Trophoblast cell (in vitro differentiated cells and primary cell): ENCODE results near the gene SGMS1.

ENCODE experiments used
- DNase-seq, 2 donors: peaks; one replicate each; pipeline ENCODE4 v3.0.0-alpha.2; 2016
- H2AFZ ChIP-seq: 2 replicates; pipeline ENCODE4 v1.6.1; 2013; ENCODE audit warnings: low read length, moderate library complexity, mild to moderate bottlenecking; ENCODE audit not compliant: insufficient read depth, poor library complexity
- H2AK5ac ChIP-seq: 2 replicates; pipeline ENCODE4 v1.6.1; 2013; ENCODE audit warnings: mild to moderate bottlenecking, low read length
- H2BK120ac ChIP-seq: 2 replicates; pipeline ENCODE4 v1.6.1; 2013; ENCODE audit warnings: low read length, mild to moderate bottlenecking, moderate library complexity; ENCODE audit not compliant: insufficient read depth, poor library complexity
- H2BK12ac ChIP-seq: 2 replicates; pipeline ENCODE4 v1.6.1; 2013; ENCODE audit warnings: mild to moderate bottlenecking, low read length, moderate library complexity
- H2BK5ac ChIP-seq: 2 replicates; pipeline ENCODE4 v1.6.1; 2013; ENCODE audit warnings: low read length, low read depth, moderate library complexity, mild to moderate bottlenecking; ENCODE audit not compliant: poor library complexity
- H3K14ac ChIP-seq: 2 replicates; pipeline ENCODE4 v1.6.1; 2013; ENCODE audit warnings: mild to moderate bottlenecking, low read length
- H3K18ac ChIP-seq: 2 replicates; pipeline ENCODE4 v1.6.1; 2013; ENCODE audit warnings: mild to moderate bottlenecking, low read length
- H3K23ac ChIP-seq: 2 replicates; pipeline ENCODE4 v1.6.1; 2013; ENCODE audit warnings: low read length
- H3K27ac ChIP-seq: 2 replicates; pipeline ENCODE4 v1.5.1; 2013; ENCODE audit warnings: low read depth, mild to moderate bottlenecking, inconsistent platforms, low read length, moderate library complexity
- H3K27me3 ChIP-seq: 2 replicates; pipeline ENCODE4 v1.6.1; 2013; ENCODE audit warnings: inconsistent platforms, mild to moderate bottlenecking, low read length, moderate library complexity; ENCODE audit not compliant: insufficient read depth
- H3K36me3 ChIP-seq, 2 experiments: 1 replicate in 1 of 2; 2 replicates in 1 of 2; pipeline ENCODE4 v1.6.1; 2013; ENCODE audit warnings: low read length in 2 of 2, mild to moderate bottlenecking in 2 of 2, moderate library complexity in 1 of 2; ENCODE audit not compliant: insufficient read depth in 2 of 2, control insufficient read depth in 1 of 2
- H3K4ac ChIP-seq: 2 replicates; pipeline ENCODE4 v1.6.1; 2013; ENCODE audit warnings: low read depth, mild to moderate bottlenecking, low read length, moderate library complexity
- H3K4me1 ChIP-seq, 2 experiments: 1 replicate in 1 of 2; 2 replicates in 1 of 2; pipeline ENCODE4 v1.6.1; 2013; ENCODE audit warnings: low read length in 2 of 2, mild to moderate bottlenecking in 2 of 2, moderate library complexity in 1 of 2; ENCODE audit not compliant: insufficient read depth in 2 of 2, control insufficient read depth in 1 of 2
- H3K4me2 ChIP-seq: 2 replicates; pipeline ENCODE4 v1.6.1; 2013; ENCODE audit warnings: inconsistent platforms, mild to moderate bottlenecking, low read length, moderate library complexity
- H3K4me3 ChIP-seq: 2 replicates; pipeline ENCODE4 v1.5.1; 2013; ENCODE audit warnings: mild to moderate bottlenecking, low read depth, low read length, inconsistent platforms
- H3K79me1 ChIP-seq: one replicate; pipeline ENCODE4 v1.6.1; 2013; ENCODE audit warnings: low read length
- H3K79me2 ChIP-seq: 2 replicates; pipeline ENCODE4 v1.6.1; 2013; ENCODE audit warnings: low read length, mild to moderate bottlenecking; ENCODE audit not compliant: control insufficient read depth, insufficient read depth, poor library complexity
- H3K9ac ChIP-seq: 2 replicates; pipeline ENCODE4 v1.6.1; 2013; ENCODE audit warnings: mild to moderate bottlenecking, low read length
- H3K9me3 ChIP-seq: 2 replicates; pipeline ENCODE4 v1.6.1; 2013; ENCODE audit warnings: low read depth, mild to moderate bottlenecking, control low read depth, inconsistent platforms, low read length; ENCODE audit not compliant: insufficient read depth
- H4K12ac ChIP-seq: 2 replicates; pipeline ENCODE4 v1.6.1; 2013; ENCODE audit warnings: low read depth, mild to moderate bottlenecking, low read length, moderate library complexity
- H4K8ac ChIP-seq: 2 replicates; pipeline ENCODE4 v1.6.1; 2013; ENCODE audit warnings: low read depth, mild to moderate bottlenecking, low read length, moderate library complexity
- H4K91ac ChIP-seq: one replicate; pipeline ENCODE4 v1.6.1; 2013; ENCODE audit warnings: low read depth, mild to moderate bottlenecking, low read length, moderate library complexity
- WGBS: extraction: QIAGEN DNeasy Blood & Tissue Kit; methylation state at CpG from one replicate; pipeline ENCODE4 v1.1.7; 2013; ENCODE audit warnings: missing lambda C conversion rate; ENCODE audit not compliant: insufficient read length, insufficient coverage; ENCODE audit errors: extremely low coverage; 5-methylcytosine and 5-hydroxymethylcytosine counted together

Gene SGMS1

GRCh38 chr10:50561266-50561665, 62.5 kb downstream of the SGMS1 start:
- Histone ChIP-seq H2BK12ac (no peak overlapping the region), H4K8ac (no peak overlapping the region), H3K27ac (no peak overlapping the region), H2AK5ac (no peak overlapping the region), H2BK5ac (no peak overlapping the region), H3K4me1 (peaks cover 13 to 14% of the 10 kb centered on the region in 2 experiments), H2AFZ (no peak overlapping the region), H3K23ac (no peak overlapping the region), H3K27me3 (no peaks in the 10 kb centered on the region), H3K4me3 (no peak overlapping the region), H3K79me2 (no peaks in the 10 kb centered on the region), H4K12ac (no peak overlapping the region), H3K4ac (no peak overlapping the region), H3K4me2 (no peak overlapping the region), H3K79me1 (peaks cover 3% of the 10 kb centered on the region), H2BK120ac (no peak overlapping the region), H3K14ac (no peak overlapping the region), H4K91ac (no peak overlapping the region), H3K18ac (no peak overlapping the region), H3K9ac (no peak overlapping the region), H3K36me3 (no peaks in the 10 kb centered on the region), H3K9me3 (no peaks in the 10 kb centered on the region)
- DNase-seq = peak in 1 of 2 donors; percentile 73
- WGBS = no CpG with 5 or more reads among the region's 5 CpGs

GRCh38 chr10:50560370-50560769, 63.4 kb downstream of the SGMS1 start:
- Histone ChIP-seq H3K18ac (no peak overlapping the region), H3K4me2 (no peak overlapping the region), H3K4me3 (no peak overlapping the region), H3K36me3 (no peaks in the 10 kb centered on the region), H3K4ac (no peak overlapping the region), H4K91ac (no peak overlapping the region), H3K9me3 (no peaks in the 10 kb centered on the region), H2AFZ (no peak overlapping the region), H2BK12ac (no peak overlapping the region), H3K9ac (no peak overlapping the region), H3K4me1 (peaks cover 10 to 11% of the 10 kb centered on the region in 2 experiments), H3K27ac (no peak overlapping the region), H2BK120ac (no peak overlapping the region), H2BK5ac (no peak overlapping the region), H3K14ac (no peak overlapping the region), H3K79me2 (no peaks in the 10 kb centered on the region), H2AK5ac (no peak overlapping the region), H3K79me1 (no peaks in the 10 kb centered on the region), H4K12ac (no peak overlapping the region), H4K8ac (no peak overlapping the region), H3K27me3 (no peaks in the 10 kb centered on the region), H3K23ac (no peak overlapping the region)
- no peak for DNase-seq
- no CpG with 5 or more reads among the region's 1 CpG for WGBS

GRCh38 chr10:50558371-50558770, 65.4 kb downstream of the SGMS1 start:
- H3K27me3 ChIP-seq = no peaks in the 10 kb centered on the region
- H3K79me2 ChIP-seq = no peaks in the 10 kb centered on the region
- H3K36me3 ChIP-seq = no peaks in the 10 kb centered on the region
- H3K4me1 ChIP-seq = peaks cover 3 to 8% of the 10 kb centered on the region in 2 experiments
- H3K9me3 ChIP-seq = no peaks in the 10 kb centered on the region
- H2BK120ac ChIP-seq = no peak overlapping the region
- no peak overlapping the region for H3K4ac ChIP-seq
- H3K4me2 ChIP-seq = peak overlapping the region; percentile 13
- no CpG with 5 or more reads among the region's 5 CpGs for WGBS
- no peak overlapping the region for H3K18ac ChIP-seq
- no peaks in the 10 kb centered on the region for H3K79me1 ChIP-seq
- no peak overlapping the region for H2AK5ac ChIP-seq
- H2AFZ ChIP-seq = no peak overlapping the region
- no peak overlapping the region for H2BK5ac ChIP-seq
- H4K12ac ChIP-seq = no peak overlapping the region
- no peak overlapping the region for H3K4me3 ChIP-seq
- no peak overlapping the region for H3K23ac ChIP-seq
- no peak overlapping the region for H4K8ac ChIP-seq
- H3K14ac ChIP-seq = no peak overlapping the region
- H3K27ac ChIP-seq = no peak overlapping the region
- H2BK12ac ChIP-seq = no peak overlapping the region
- no peak overlapping the region for H3K9ac ChIP-seq
- no peak overlapping the region for H4K91ac ChIP-seq
- DNase-seq = no peak

GRCh38 chr10:50557130-50557682, 66.5 kb downstream of the SGMS1 start:
- no peak overlapping the region for H3K9ac ChIP-seq
- no peak overlapping the region for H3K4me3 ChIP-seq
- no peaks in the 10 kb centered on the region for H3K36me3 ChIP-seq
- H3K79me1 ChIP-seq = no peaks in the 10 kb centered on the region
- no CpG with 5 or more reads among the region's 1 CpG for WGBS
- H3K4me1 ChIP-seq = peaks cover 3 to 8% of the 10 kb centered on the region in 2 experiments
- H3K14ac ChIP-seq = no peak overlapping the region
- H3K27me3 ChIP-seq = no peaks in the 10 kb centered on the region
- H2BK12ac ChIP-seq = no peak overlapping the region
- H2BK120ac ChIP-seq = no peak overlapping the region
- no peak overlapping the region for H4K91ac ChIP-seq
- H2AK5ac ChIP-seq = no peak overlapping the region
- no peak overlapping the region for H4K12ac ChIP-seq
- no peak overlapping the region for H3K4ac ChIP-seq
- H3K79me2 ChIP-seq = no peaks in the 10 kb centered on the region
- no peak overlapping the region for H3K27ac ChIP-seq
- no peak overlapping the region for H3K18ac ChIP-seq
- DNase-seq = no peak
- H3K23ac ChIP-seq = no peak overlapping the region
- H3K4me2 ChIP-seq = no peak overlapping the region
- no peak overlapping the region for H2AFZ ChIP-seq
- no peaks in the 10 kb centered on the region for H3K9me3 ChIP-seq
- H4K8ac ChIP-seq = no peak overlapping the region
- H2BK5ac ChIP-seq = no peak overlapping the region
